ENCODE results near the gene TGFBR3. TPM values are rescaled to one million over a fixed set of nuclear protein-coding genes. Genes with fewer than 3 reads are reported as not detected.

The TGFBR3 gene
- total and polyA plus RNA-seq, 2 experiments from 2014 or later: 16.2 to 26.5 TPM

GRCh38 chr1:91816031-91816430, 69.9 kb downstream of the TGFBR3 start:
- Histone ChIP-seq H3K9me3 (ENCODE audit: low read depth) (no peaks in the 10 kb centered on the region), H3K36me3 (ENCODE audit: low read depth) (no peaks in the 10 kb centered on the region), H3K4me2 (ENCODE audit: unreplicated experiment) (no peak overlapping the region), H3K4me1 (ENCODE audit: insufficient read depth) (peaks cover 13% of the 10 kb centered on the region; the same call in 1 of the 2 replicates), H4K20me1 (ENCODE audit: insufficient read depth) (0 out of 2 replicates have a peak, but pooled peaks cover 3% of the 10 kb centered on the region), H3K79me2 (ENCODE audit: insufficient read depth) (peaks cover 92% of the 10 kb centered on the region), H3K4me3 (no peak overlapping the region), H3K9ac (no peak overlapping the region), H3K27me3 (replicated peaks; ENCODE audit: insufficient read depth) (no peaks in the 10 kb centered on the region), H3K9me2 (ENCODE audit: insufficient read depth) (no peaks in the 10 kb centered on the region), H3F3A (ENCODE audit: insufficient read depth) (no peaks in the 10 kb centered on the region), H2AFZ (no peak overlapping the region), H3K27ac (no peak overlapping the region)
- TF ChIP-seq EZH2phosphoT487 (IDR thresholded peaks at IDR 0.05; ENCODE audit: insufficient read depth, low read depth) (no peak), EZH2 (IDR thresholded peaks at IDR 0.05; ENCODE audit: insufficient read depth, poor library complexity, severe bottlenecking) (no peak)
- WGBS, 2 experiments (ENCODE audit: low coverage in 1 of 2, low lambda C conversion rate in 2 of 2, missing lambda C conversion rate in 2 of 2): 36 to 41% methylated on average over 1 of the region's 1 CpG
- DNase-seq: no peak
- in situ Hi-C loops (cut with MboI): no loop called here

DNA sequence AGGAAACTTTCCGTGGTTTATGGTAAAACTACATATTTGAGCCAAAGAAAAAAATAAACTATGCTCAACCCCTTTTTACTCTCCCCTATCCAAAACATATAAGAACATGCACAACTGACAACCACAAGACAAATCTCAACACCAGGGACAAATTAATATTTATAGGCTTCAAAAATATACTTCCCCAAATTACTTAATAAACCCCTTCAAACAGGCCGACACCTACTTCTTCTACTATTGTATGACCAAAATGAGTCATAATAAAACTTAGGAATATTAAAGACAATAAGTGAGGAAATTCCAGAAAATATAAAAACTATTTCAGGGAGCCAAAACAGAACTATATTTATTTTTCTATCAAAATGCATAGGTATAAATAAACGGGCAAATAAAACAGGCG, 71.5 kb downstream of the TGFBR3 start:
- H3K79me2 ChIP-seq (ENCODE audit: insufficient read depth): peaks cover 88% of the 10 kb centered on the region
- WGBS, 2 experiments (ENCODE audit: low coverage in 1 of 2, low lambda C conversion rate in 2 of 2, missing lambda C conversion rate in 2 of 2): 95 to 96% methylated on average over 4 of the region's 4 CpGs
- H3F3A ChIP-seq (ENCODE audit: insufficient read depth): peaks cover 5% of the 10 kb centered on the region; the same call in 1 of the 2 replicates
- no peaks in the 10 kb centered on the region for H3K27me3 ChIP-seq (replicated peaks; ENCODE audit: insufficient read depth)
- DNase-seq: no peak
- no peak overlapping the region for H3K27ac ChIP-seq
- H3K9ac ChIP-seq: no peak overlapping the region
- in situ Hi-C loops (cut with MboI): no loop called here
- TF ChIP-seq EZH2 (IDR thresholded peaks at IDR 0.05; ENCODE audit: insufficient read depth, poor library complexity, severe bottlenecking) (no peak), EZH2phosphoT487 (IDR thresholded peaks at IDR 0.05; ENCODE audit: insufficient read depth, low read depth) (no peak)
- H3K4me2 ChIP-seq (ENCODE audit: unreplicated experiment): no peak overlapping the region
- H3K9me3 ChIP-seq (ENCODE audit: low read depth): no peaks in the 10 kb centered on the region
- H3K4me3 ChIP-seq: no peak overlapping the region
- H4K20me1 ChIP-seq (ENCODE audit: insufficient read depth): 0 out of 2 replicates have a peak, but pooled peaks cover 3% of the 10 kb centered on the region
- H2AFZ ChIP-seq: no peak overlapping the region
- H3K9me2 ChIP-seq (ENCODE audit: insufficient read depth): no peaks in the 10 kb centered on the region
- peaks cover 16% of the 10 kb centered on the region for H3K4me1 ChIP-seq (ENCODE audit: insufficient read depth)
- H3K36me3 ChIP-seq (ENCODE audit: low read depth): no peaks in the 10 kb centered on the region

DNA sequence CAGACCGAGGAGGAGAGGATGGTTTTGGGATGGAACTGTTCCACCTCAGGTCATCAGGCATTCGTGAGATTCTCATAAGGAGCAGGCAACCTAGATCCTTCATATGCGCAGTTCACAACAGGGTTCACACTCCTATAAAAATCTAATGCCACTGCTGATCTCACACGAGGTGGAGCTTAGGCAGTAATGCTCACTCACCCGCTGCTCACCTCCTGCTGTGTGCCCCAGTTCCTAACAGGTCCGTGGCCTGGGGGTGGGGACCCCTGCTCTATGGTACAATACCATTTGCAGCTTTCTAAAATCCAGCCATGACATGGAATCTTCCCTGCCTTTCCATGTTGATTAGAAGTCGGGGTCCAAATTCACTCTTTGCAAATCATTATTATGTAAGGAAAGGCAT, 72.1 kb downstream of the TGFBR3 start:
- TF ChIP-seq EZH2 (IDR thresholded peaks at IDR 0.05; ENCODE audit: insufficient read depth, poor library complexity, severe bottlenecking) (no peak), EZH2phosphoT487 (IDR thresholded peaks at IDR 0.05; ENCODE audit: insufficient read depth, low read depth) (no peak)
- 80 to 81% methylated on average over 7 of the region's 7 CpGs for WGBS, 2 experiments (ENCODE audit: low coverage in 1 of 2, low lambda C conversion rate in 2 of 2, missing lambda C conversion rate in 2 of 2)
- H2AFZ ChIP-seq: no peak overlapping the region
- H3K9ac ChIP-seq: no peak overlapping the region
- 0 out of 2 replicates have a peak, but pooled peaks cover 3% of the 10 kb centered on the region for H4K20me1 ChIP-seq (ENCODE audit: insufficient read depth)
- H3K4me1 ChIP-seq (ENCODE audit: insufficient read depth): peaks cover 23% of the 10 kb centered on the region
- H3K27me3 ChIP-seq (replicated peaks; ENCODE audit: insufficient read depth): no peaks in the 10 kb centered on the region
- no peaks in the 10 kb centered on the region for H3K36me3 ChIP-seq (ENCODE audit: low read depth)
- no peak overlapping the region for H3K27ac ChIP-seq
- no peaks in the 10 kb centered on the region for H3K9me3 ChIP-seq (ENCODE audit: low read depth)
- peaks cover 88% of the 10 kb centered on the region for H3K79me2 ChIP-seq (ENCODE audit: insufficient read depth)
- H3K4me2 ChIP-seq (ENCODE audit: unreplicated experiment): no peak overlapping the region
- H3K9me2 ChIP-seq (ENCODE audit: insufficient read depth): no peaks in the 10 kb centered on the region
- H3F3A ChIP-seq (ENCODE audit: insufficient read depth): peaks cover 11% of the 10 kb centered on the region
- no peak overlapping the region for H3K4me3 ChIP-seq
- in situ Hi-C loops (cut with MboI): no loop called here
- DNase-seq: no peak

- Histone ChIP-seq H3F3A (ENCODE audit: insufficient read depth) (peaks cover 24% of the 10 kb centered on the region), H3K4me2 (ENCODE audit: unreplicated experiment) (no peak overlapping the region), H3K4me3 (no peak overlapping the region), H4K20me1 (ENCODE audit: insufficient read depth) (0 out of 2 replicates have a peak, but pooled peaks cover 3% of the 10 kb centered on the region), H3K9ac (no peak overlapping the region), H3K27ac (no peak overlapping the region), H3K4me1 (ENCODE audit: insufficient read depth) (peaks cover 23% of the 10 kb centered on the region), H3K9me3 (ENCODE audit: low read depth) (no peaks in the 10 kb centered on the region), H2AFZ (no peak overlapping the region), H3K79me2 (ENCODE audit: insufficient read depth) (peaks cover 81% of the 10 kb centered on the region), H3K36me3 (ENCODE audit: low read depth) (no peaks in the 10 kb centered on the region), H3K9me2 (ENCODE audit: insufficient read depth) (no peaks in the 10 kb centered on the region), H3K27me3 (replicated peaks; ENCODE audit: insufficient read depth) (no peaks in the 10 kb centered on the region)
- in situ Hi-C loops (cut with MboI): no loop called here
- TF ChIP-seq EZH2 (IDR thresholded peaks at IDR 0.05; ENCODE audit: insufficient read depth, poor library complexity, severe bottlenecking) (no peak), EZH2phosphoT487 (IDR thresholded peaks at IDR 0.05; ENCODE audit: insufficient read depth, low read depth) (no peak)
- no peak for DNase-seq
- 61 to 64% methylated on average over 3 of the region's 3 CpGs for WGBS, 2 experiments (ENCODE audit: low coverage in 1 of 2, low lambda C conversion rate in 2 of 2, missing lambda C conversion rate in 2 of 2)
Measured at GRCh38 chr1:91811363-91812025, 74.5 kb downstream of the TGFBR3 start.

Data from GM23248 (cell line).